A673 (cell line): Measurements from ENCODE around the gene ADAM12. TPM values are rescaled to one million over a fixed set of nuclear protein-coding genes. Genes with fewer than 3 reads are reported as not detected.

Source experiments
- BruUV-seq: library from RNA; stranded (reverse); fragments of 400-500 nt; replicated peaks from 2 replicates; lab custom pipeline; 2021; lab: Mats Ljungman, UMichigan
- CTCF ChIA-PET: fragments of 300-600 bp; sonication (Branson Sonifier 250); formaldehyde crosslinking; loops from one replicate; lab custom pipeline; 2022; ENCODE audit warnings: antibody characterized with exemption; lab: Charles Lee
- POLR2A ChIA-PET: fragments of 300-600 bp; sonication (Branson Sonifier 250); formaldehyde crosslinking; loops from one replicate; lab custom pipeline; 2022; ENCODE audit warnings: antibody characterized with exemption; ENCODE audit not compliant: low non-redundant PET; lab: Charles Lee
- DNase-seq: peaks from one replicate; pipeline ENCODE4 v3.0.0-alpha.2; 2015; ENCODE audit warnings: low spot score
- H3K27ac ChIP-seq: fragments of 200-600 bp; sonication (generic); 2 replicates; pipeline ENCODE4 v1.5.1; 2016; ENCODE audit warnings: mixed run types, low read depth, mild to moderate bottlenecking, mixed read lengths, antibody characterized with exemption, low read length; ENCODE audit not compliant: poor library complexity, severe bottlenecking
- H3K27me3 ChIP-seq: fragments of 200-600 bp; sonication (generic); replicated peaks from 2 replicates; pipeline ENCODE4 v1.6.1; 2017; ENCODE audit warnings: mixed run types, low read depth, mild to moderate bottlenecking, mixed read lengths, antibody characterized with exemption, low read length; ENCODE audit not compliant: insufficient read depth, poor library complexity
- H3K36me3 ChIP-seq: fragments of 200-600 bp; sonication (generic); 2 replicates; pipeline ENCODE4 v1.6.1; 2016; ENCODE audit warnings: mixed run types, mild to moderate bottlenecking, mixed read lengths, antibody characterized with exemption, low read length; ENCODE audit not compliant: insufficient read depth, poor library complexity, severe bottlenecking
- H3K4me1 ChIP-seq: fragments of 200-600 bp; sonication (generic); 2 replicates; pipeline ENCODE4 v1.6.1; 2017; ENCODE audit warnings: mixed run types, mild to moderate bottlenecking, mixed read lengths, antibody characterized with exemption, low read length; ENCODE audit not compliant: insufficient read depth, poor library complexity, severe bottlenecking
- H3K4me3 ChIP-seq: fragments of 200-600 bp; sonication (generic); 2 replicates; pipeline ENCODE4 v1.5.1; 2016; ENCODE audit warnings: low read depth, mixed run types, mild to moderate bottlenecking, mixed read lengths, low read length; ENCODE audit not compliant: poor library complexity, severe bottlenecking
- H3K9me3 ChIP-seq: fragments of 200-600 bp; sonication (generic); 2 replicates; pipeline ENCODE4 v1.6.1; 2016; ENCODE audit warnings: mixed run types, low read depth, mild to moderate bottlenecking, mixed read lengths, antibody characterized with exemption, low read length; ENCODE audit not compliant: poor library complexity, severe bottlenecking
- CTCF ChIP-seq: fragments of 300-800, 200-600 bp; sonication (generic); conservative IDR thresholded peaks from 2 replicates; pipeline ENCODE4 v1.5.1; 2017; ENCODE audit warnings: low read depth, mild to moderate bottlenecking, antibody characterized with exemption, low read length, moderate library complexity, mixed read lengths
- EZH2 ChIP-seq: fragments of 200-600 bp; sonication (generic); IDR thresholded peaks from 2 replicates; pipeline ENCODE4 v1.6.1; 2017; ENCODE audit warnings: borderline replicate concordance, low read depth, mild to moderate bottlenecking, mixed read lengths, antibody characterized with exemption, low read length; ENCODE audit not compliant: poor library complexity, severe bottlenecking
- intact Hi-C: fragments of 100-400 bp; cut with micrococcal nuclease; formaldehyde crosslinking; loops from one replicate; pipeline ENCODE4 v1.10.0; 2022; ENCODE audit not compliant: unreplicated experiment
- total RNA-seq: library from RNA; stranded (reverse); gene quantifications from 2 replicates; pipeline ENCODE4 v1.2.3, GENCODE V29; 2021

Gene ADAM12
- total RNA-seq, 1 experiment from 2014 or later = 0.17 TPM

- intact Hi-C loops = loop anchor here (10.0 kb wide), 1 partner anchor 372 kb away; no protein-coding TSS in a partner anchor
- DNase-seq = no peak
- POLR2A ChIA-PET = no interaction called here
- H3K9me3 ChIP-seq = peaks cover 9% of the 10 kb centered on the region
- no peak overlapping the region for H3K4me3 ChIP-seq
- H3K36me3 ChIP-seq = no peaks in the 10 kb centered on the region
- CTCF ChIA-PET = no interaction called here
- no peaks in the 10 kb centered on the region for H3K27me3 ChIP-seq
- peaks cover 21% of the 10 kb centered on the region for H3K4me1 ChIP-seq
- H3K27ac ChIP-seq = no peak overlapping the region
- TF ChIP-seq EZH2 = no peak
- TF ChIP-seq CTCF = no peak
- BruUV-seq = no TSS peak
Observed at GRCh38 chr10:126133082-126133620, 255.1 kb downstream of the ADAM12 start.

- no peak overlapping the region for H3K4me3 ChIP-seq
- no peak for DNase-seq
- no peaks in the 10 kb centered on the region for H3K9me3 ChIP-seq
- POLR2A ChIA-PET = no interaction called here
- H3K27ac ChIP-seq = no peak overlapping the region
- H3K4me1 ChIP-seq = peaks cover 16% of the 10 kb centered on the region
- intact Hi-C loops = loop anchor here (10.0 kb wide), 1 partner anchor 373 kb away; no protein-coding TSS in a partner anchor
- no TSS peak for BruUV-seq
- H3K36me3 ChIP-seq = no peaks in the 10 kb centered on the region
- no peak for TF ChIP-seq CTCF
- no peak for TF ChIP-seq EZH2
- CTCF ChIA-PET = no interaction called here
- H3K27me3 ChIP-seq = no peaks in the 10 kb centered on the region
Observed at GRCh38 chr10:126131341-126131740, 256.9 kb downstream of the ADAM12 start.

DNA sequence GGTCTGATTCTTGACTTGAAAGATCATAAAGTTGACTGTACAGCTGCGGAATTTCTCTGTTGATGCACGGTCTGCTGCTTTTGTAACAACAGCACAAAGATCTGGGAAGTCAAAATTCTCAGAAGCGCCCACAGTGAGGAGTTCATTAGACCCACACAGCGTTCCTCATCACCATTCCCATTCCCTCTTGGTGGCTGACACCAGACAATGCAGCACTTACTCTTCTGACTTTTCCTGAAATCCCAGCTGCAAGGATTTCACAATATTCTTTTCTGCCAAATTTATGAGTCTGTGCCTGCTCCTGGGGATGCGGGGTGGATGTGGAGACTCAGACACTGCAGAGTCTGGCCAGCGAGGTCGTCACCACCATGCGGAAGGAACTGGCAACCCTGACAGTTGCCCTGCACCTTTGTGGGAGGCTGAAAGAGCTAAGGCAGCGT lies 258.0 kb downstream of the ADAM12 start:
- Histone ChIP-seq H3K9me3 (no peaks in the 10 kb centered on the region), H3K27ac (no peak overlapping the region), H3K4me3 (no peak overlapping the region), H3K4me1 (peaks cover 5% of the 10 kb centered on the region), H3K36me3 (no peaks in the 10 kb centered on the region), H3K27me3 (no peaks in the 10 kb centered on the region)
- DNase-seq = no peak
- ChIA-PET CTCF (interaction anchor here (0.6 kb wide), 1 partner anchor 145 kb away, joined by 5 read pairs; no protein-coding TSS in a partner anchor), POLR2A (no interaction called here)
- BruUV-seq = no TSS peak
- no peak for TF ChIP-seq CTCF
- no peak for TF ChIP-seq EZH2
- intact Hi-C loops = loop anchor here (10.0 kb wide), 1 partner anchor 375 kb away; no protein-coding TSS in a partner anchor
